ENCODE data around the gene PPP4R2. TPM values are rescaled to one million over a fixed set of nuclear protein-coding genes. Genes with fewer than 3 reads are reported as not detected.

Gene PPP4R2
- polyA plus RNA-seq, 6 donors from 2014 or later: 18.0 to 42.7 (median 30.2) TPM

- H3K4me3 Mint-ChIP-seq: no peak overlapping the region
- no peak for DNase-seq
- H3K27me3 Mint-ChIP-seq: no peaks in the 10 kb centered on the region
- ATAC-seq (ENCODE audit: low read depth in 2 of 2): no peak
- H3K9me3 Mint-ChIP-seq: no peaks in the 10 kb centered on the region
- peak overlapping the region in 2 of 6 donors; percentile 45 to 76 for H3K27ac Mint-ChIP-seq
- H3K4me1 Mint-ChIP-seq: no peaks in the 10 kb centered on the region
- no peaks in the 10 kb centered on the region for H3K36me3 Mint-ChIP-seq
Measured at GRCh38 chr3:73070675-73071575, 74.3 kb downstream of the PPP4R2 start.

GRCh38 chr3:73071952-73072351 is 75.3 kb downstream of the PPP4R2 start:
- H3K36me3 Mint-ChIP-seq: no peaks in the 10 kb centered on the region
- H3K27me3 Mint-ChIP-seq: no peaks in the 10 kb centered on the region

GRCh38 chr3:73072634-73073033 is 76.0 kb downstream of the PPP4R2 start:
- Mint-ChIP-seq H3K36me3 (no peaks in the 10 kb centered on the region), H3K4me3 (no peak overlapping the region), H3K27me3 (no peaks in the 10 kb centered on the region), H3K27ac (no peak overlapping the region), H3K4me1 (no peaks in the 10 kb centered on the region), H3K9me3 (no peaks in the 10 kb centered on the region)
- no peak for DNase-seq
- no peak for ATAC-seq (ENCODE audit: low read depth in 2 of 2)

More at GRCh38 chr3:73071952-73072351, 75.3 kb downstream of the PPP4R2 start:
- Mint-ChIP-seq H3K4me1 (no peaks in the 10 kb centered on the region), H3K27ac (peak overlapping the region in 1 of 6 donors; percentile 15), H3K4me3 (no peak overlapping the region), H3K9me3 (no peaks in the 10 kb centered on the region)
- DNase-seq (no peak), ATAC-seq (ENCODE audit: low read depth in 2 of 2) (no peak)

- ATAC-seq (ENCODE audit: low read depth in 2 of 2) (no peak), DNase-seq (no peak)
- no peaks in the 10 kb centered on the region for H3K27me3 Mint-ChIP-seq
- H3K4me3 Mint-ChIP-seq: no peak overlapping the region
- no peaks in the 10 kb centered on the region for H3K4me1 Mint-ChIP-seq
- no peak overlapping the region for H3K27ac Mint-ChIP-seq
- no peaks in the 10 kb centered on the region for H3K9me3 Mint-ChIP-seq
- H3K36me3 Mint-ChIP-seq: no peaks in the 10 kb centered on the region
Measured at GRCh38 chr3:73073091-73073707, 76.6 kb downstream of the PPP4R2 start.

- Mint-ChIP-seq H3K36me3 (no peaks in the 10 kb centered on the region), H3K9me3 (no peaks in the 10 kb centered on the region), H3K4me3 (no peak overlapping the region), H3K4me1 (no peaks in the 10 kb centered on the region), H3K27ac (no peak overlapping the region), H3K27me3 (no peaks in the 10 kb centered on the region)
- ATAC-seq (ENCODE audit: low read depth in 2 of 2): no peak
- DNase-seq: no peak
Measured at GRCh38 chr3:73074781-73075180, 78.2 kb downstream of the PPP4R2 start.

- Mint-ChIP-seq H3K4me1 (no peaks in the 10 kb centered on the region), H3K27ac (no peak overlapping the region), H3K36me3 (no peaks in the 10 kb centered on the region), H3K9me3 (no peaks in the 10 kb centered on the region), H3K27me3 (no peaks in the 10 kb centered on the region), H3K4me3 (no peak overlapping the region)
- no peak for ATAC-seq (ENCODE audit: low read depth in 2 of 2)
- DNase-seq: no peak
Measured at GRCh38 chr3:73080216-73080966, 83.8 kb downstream of the PPP4R2 start.

GRCh38 chr3:73081140-73081539 is 84.5 kb downstream of the PPP4R2 start:
- no peak overlapping the region for H3K4me3 Mint-ChIP-seq
- ATAC-seq (ENCODE audit: low read depth in 2 of 2) (no peak), DNase-seq (no peak)
- no peaks in the 10 kb centered on the region for H3K27me3 Mint-ChIP-seq
- H3K9me3 Mint-ChIP-seq: no peaks in the 10 kb centered on the region
- H3K36me3 Mint-ChIP-seq: no peaks in the 10 kb centered on the region
- peaks cover 0 to 3% (median 0%) of the 10 kb centered on the region in 3 donors for H3K4me1 Mint-ChIP-seq
- H3K27ac Mint-ChIP-seq: no peak overlapping the region

GRCh38 chr3:73084170-73084569 is 87.6 kb downstream of the PPP4R2 start:
- Mint-ChIP-seq H3K27ac (no peak overlapping the region), H3K9me3 (no peaks in the 10 kb centered on the region), H3K27me3 (no peaks in the 10 kb centered on the region), H3K4me1 (peaks cover 0 to 3% (median 0%) of the 10 kb centered on the region in 3 donors), H3K36me3 (no peaks in the 10 kb centered on the region), H3K4me3 (no peak overlapping the region)
- no peak for DNase-seq
- no peak for ATAC-seq (ENCODE audit: low read depth in 2 of 2)

GRCh38 chr3:73086071-73086494 is 89.5 kb downstream of the PPP4R2 start:
- DNase-seq: peak; percentile 32
- H3K27ac Mint-ChIP-seq: peak overlapping the region in 1 of 6 donors; percentile 80
- no peaks in the 10 kb centered on the region for H3K36me3 Mint-ChIP-seq
- H3K4me1 Mint-ChIP-seq: peaks cover 0 to 3% (median 0%) of the 10 kb centered on the region in 3 donors
- ATAC-seq (ENCODE audit: low read depth in 2 of 2): peak in 1 of 2 donors; percentile 45
- no peak overlapping the region for H3K4me3 Mint-ChIP-seq
- H3K9me3 Mint-ChIP-seq: no peaks in the 10 kb centered on the region
- no peaks in the 10 kb centered on the region for H3K27me3 Mint-ChIP-seq

- Mint-ChIP-seq H3K4me3 (peak overlapping the region in 2 of 8 donors; percentile 56 to 61), H3K4me1 (peaks cover 7 to 8% (median 8%) of the 10 kb centered on the region in 3 donors), H3K9me3 (peaks cover 0 to 3% (median 0%) of the 10 kb centered on the region in 7 donors), H3K27me3 (peaks cover 0 to 9% (median 0%) of the 10 kb centered on the region in 3 donors), H3K27ac (peak overlapping the region in 2 of 6 donors; percentile 3 to 92), H3K36me3 (no peaks in the 10 kb centered on the region)
- no peak for DNase-seq
- peak in 1 of 2 donors; percentile 39 for ATAC-seq (ENCODE audit: low read depth in 2 of 2)
Measured at GRCh38 chr3:73094129-73094528, 97.5 kb downstream of the PPP4R2 start.

- H3K4me3 Mint-ChIP-seq: no peak overlapping the region
- H3K27me3 Mint-ChIP-seq: peaks cover 0 to 9% (median 0%) of the 10 kb centered on the region in 3 donors
- H3K4me1 Mint-ChIP-seq: peaks cover 7 to 8% (median 8%) of the 10 kb centered on the region in 3 donors
- H3K27ac Mint-ChIP-seq: no peak overlapping the region
- no peak for DNase-seq
- peaks cover 0 to 3% (median 0%) of the 10 kb centered on the region in 7 donors for H3K9me3 Mint-ChIP-seq
- ATAC-seq (ENCODE audit: low read depth in 2 of 2): no peak
- H3K36me3 Mint-ChIP-seq: no peaks in the 10 kb centered on the region
Measured at GRCh38 chr3:73094951-73095350, 98.3 kb downstream of the PPP4R2 start.

- Mint-ChIP-seq H3K36me3 (no peaks in the 10 kb centered on the region), H3K4me1 (peaks cover 7 to 8% (median 8%) of the 10 kb centered on the region in 3 donors), H3K9me3 (peaks cover 0 to 3% (median 0%) of the 10 kb centered on the region in 7 donors), H3K4me3 (no peak overlapping the region), H3K27me3 (peaks cover 0 to 9% (median 0%) of the 10 kb centered on the region in 3 donors), H3K27ac (no peak overlapping the region)
- no peak for DNase-seq
- ATAC-seq (ENCODE audit: low read depth in 2 of 2): no peak
Measured at GRCh38 chr3:73096169-73096568, 99.6 kb downstream of the PPP4R2 start.

GRCh38 chr3:73098026-73098425 is 101.4 kb downstream of the PPP4R2 start:
- ATAC-seq (ENCODE audit: low read depth in 2 of 2) (no peak), DNase-seq (no peak)
- no peak overlapping the region for H3K27ac Mint-ChIP-seq
- H3K4me1 Mint-ChIP-seq: peaks cover 7 to 8% (median 8%) of the 10 kb centered on the region in 3 donors
- peaks cover 0 to 15% (median 7%) of the 10 kb centered on the region in 3 donors for H3K27me3 Mint-ChIP-seq
- H3K9me3 Mint-ChIP-seq: peaks cover 0 to 3% (median 0%) of the 10 kb centered on the region in 7 donors
- H3K36me3 Mint-ChIP-seq: no peaks in the 10 kb centered on the region
- no peak overlapping the region for H3K4me3 Mint-ChIP-seq
